ENCODE measurements around the gene CHMP2A.

Gene CHMP2A

DNA sequence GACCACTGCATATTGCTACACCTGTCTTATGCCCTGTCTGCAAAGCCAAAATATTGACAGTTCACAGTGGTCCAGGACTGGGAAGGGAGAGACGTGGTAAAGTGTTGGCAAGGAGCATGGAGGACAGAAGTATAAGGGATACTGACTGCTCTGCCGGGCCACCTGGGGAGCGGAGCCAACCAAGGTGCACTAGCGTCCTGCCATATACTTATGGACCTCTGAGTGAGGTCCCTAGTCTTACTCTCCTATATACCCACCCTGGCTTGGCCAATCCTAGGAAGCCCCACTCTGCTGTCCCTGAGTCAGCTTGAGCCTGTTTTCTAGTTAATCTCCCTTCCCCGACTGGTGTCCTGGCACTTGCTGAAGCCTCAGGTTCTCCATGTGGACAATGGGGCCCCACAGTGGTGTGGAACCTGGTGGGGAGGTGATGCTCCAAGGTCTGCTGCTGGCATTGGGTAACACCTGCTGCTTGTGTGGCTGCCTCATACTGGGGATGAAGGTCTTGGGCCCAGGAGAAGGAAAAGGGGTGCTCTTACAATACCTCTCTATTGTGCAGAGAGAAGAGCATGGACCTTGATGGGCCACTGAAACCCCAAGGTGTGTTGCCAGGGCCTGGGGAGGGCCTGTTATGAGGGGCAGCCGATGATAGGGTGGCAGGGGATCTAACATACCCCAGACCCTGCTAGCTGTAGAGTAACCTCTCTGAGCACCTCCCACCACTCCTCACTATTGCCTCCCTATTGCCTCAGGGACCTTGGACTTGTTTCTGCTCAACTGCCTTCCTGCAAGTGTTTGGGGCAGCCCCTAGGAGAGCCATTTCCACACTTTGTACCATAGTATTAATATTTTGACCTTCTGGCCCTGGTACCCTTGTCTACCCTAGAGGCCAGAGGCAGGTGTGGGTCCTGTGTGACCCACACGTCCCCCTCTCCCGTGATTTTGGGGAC is 17.8 kb downstream of the CHMP2A start:
- no peak for DNase-seq

DNA sequence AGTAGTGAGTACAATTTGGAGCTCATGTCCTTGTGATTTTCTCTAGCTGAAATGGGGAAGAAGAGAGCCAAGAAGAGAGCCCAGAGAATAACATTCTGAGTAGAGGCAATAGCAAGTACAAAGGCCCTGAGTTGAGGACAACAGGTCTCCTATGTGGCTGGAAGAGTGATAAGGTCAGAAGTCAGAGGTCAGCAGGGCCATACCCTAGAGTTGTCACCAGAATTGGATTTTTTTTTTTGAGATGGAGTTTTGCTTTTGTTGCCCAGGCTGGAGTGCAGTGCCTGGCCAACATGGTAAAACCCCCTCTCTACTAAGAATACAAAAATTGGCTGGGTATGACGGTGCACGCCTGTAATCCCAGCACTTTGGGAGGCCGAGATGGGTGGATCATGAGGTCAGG is 19.0 kb downstream of the CHMP2A start:
- DNase-seq, result no peak

DNA sequence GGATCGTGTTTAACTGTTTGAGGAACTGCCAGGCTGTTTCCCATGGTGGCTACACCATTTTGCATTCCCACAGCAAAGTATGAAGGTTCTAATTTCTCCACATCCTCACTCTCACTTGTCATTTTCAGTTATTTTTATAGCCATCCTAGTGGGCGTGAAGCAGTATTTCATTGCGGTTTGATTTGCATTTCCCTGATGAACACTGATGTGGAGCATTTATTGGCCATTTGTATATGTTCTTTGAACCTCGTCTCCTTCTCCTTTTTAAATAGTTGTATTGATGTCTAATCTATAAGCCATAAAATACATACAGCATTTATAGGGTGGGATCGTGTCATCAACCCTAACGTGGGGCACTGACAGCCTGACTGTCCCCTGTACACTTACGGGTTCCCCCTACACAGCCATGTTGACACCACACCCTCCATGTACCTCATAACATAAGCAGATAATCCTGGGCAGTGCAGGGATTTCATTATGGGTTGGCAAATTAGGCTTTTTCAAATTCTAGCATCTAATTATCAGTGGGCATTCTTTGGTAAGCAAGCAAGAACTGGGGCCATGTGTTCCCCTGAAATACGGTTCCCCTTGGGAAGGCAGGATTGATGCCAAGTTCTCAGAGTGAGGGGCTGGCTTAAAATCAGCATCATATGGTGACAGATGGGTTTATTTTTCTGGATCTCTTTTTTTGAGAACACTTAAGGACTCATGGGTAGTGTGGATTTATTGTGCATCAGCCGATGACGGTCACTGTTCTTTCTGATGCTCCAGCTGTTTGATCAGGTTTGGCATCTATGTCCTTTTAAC is 23.7 kb downstream of the CHMP2A start:
- DNase-seq, result no peak

DNA sequence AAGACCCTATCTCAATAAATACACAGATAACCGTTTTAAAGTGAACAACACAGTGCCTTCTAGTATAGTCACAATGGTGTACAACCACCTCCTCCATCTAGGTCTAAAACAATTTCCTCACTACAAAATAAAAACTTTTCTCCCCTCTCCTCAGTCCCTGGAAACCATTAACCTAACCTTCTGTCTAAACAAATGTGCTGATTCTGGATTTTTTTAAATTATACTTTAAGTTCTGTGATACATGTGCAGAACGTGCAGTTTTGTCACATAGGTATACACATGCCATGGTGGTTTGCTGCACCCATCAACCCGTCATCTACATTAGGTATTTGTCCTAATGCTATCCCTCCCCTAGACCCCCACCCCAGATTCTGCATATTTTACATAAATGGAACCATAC is 25.5 kb downstream of the CHMP2A start:
- no peak for DNase-seq

DNA sequence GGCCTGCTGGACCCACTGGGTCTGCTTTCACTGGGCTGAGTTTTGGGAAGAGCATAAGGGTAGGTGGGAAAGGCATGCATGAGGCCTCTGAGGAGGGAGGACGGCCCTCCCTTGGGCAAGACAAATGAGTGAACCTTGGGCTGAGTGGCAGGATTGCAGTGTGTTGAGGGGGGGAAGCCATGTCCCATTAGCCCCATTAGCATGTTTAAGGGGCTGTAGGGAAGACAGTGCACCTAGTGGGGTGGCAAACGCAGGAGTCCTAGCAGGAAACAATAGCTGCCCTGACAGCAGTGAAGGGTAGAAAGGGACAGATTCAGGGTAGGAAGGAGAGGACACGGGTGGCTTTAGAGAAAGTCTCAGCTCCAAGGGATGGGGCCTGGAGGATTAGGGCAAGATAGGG is 32.2 kb downstream of the CHMP2A start:
- no peak for DNase-seq

- DNase-seq, result no peak
Measured at GRCh38 chr19:58521651-58522050, 33.3 kb downstream of the CHMP2A start.

DNA sequence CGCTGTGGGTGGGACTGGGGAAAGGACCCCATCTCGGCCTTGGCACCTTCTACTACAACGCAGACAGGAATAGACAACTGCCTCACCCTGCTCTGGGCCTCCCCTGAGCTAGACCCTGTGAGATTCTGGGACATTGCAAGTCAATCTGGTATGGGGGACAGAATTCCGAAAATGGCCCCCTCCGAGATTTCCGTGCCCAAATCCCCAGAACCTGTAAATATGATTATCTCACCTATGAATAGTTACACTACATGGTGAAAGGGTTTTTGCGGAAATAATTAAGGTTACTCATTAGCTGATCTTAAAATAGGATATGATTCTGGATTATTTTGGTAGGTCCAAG is 34.7 kb downstream of the CHMP2A start:
- DNase-seq, result no peak

DNA sequence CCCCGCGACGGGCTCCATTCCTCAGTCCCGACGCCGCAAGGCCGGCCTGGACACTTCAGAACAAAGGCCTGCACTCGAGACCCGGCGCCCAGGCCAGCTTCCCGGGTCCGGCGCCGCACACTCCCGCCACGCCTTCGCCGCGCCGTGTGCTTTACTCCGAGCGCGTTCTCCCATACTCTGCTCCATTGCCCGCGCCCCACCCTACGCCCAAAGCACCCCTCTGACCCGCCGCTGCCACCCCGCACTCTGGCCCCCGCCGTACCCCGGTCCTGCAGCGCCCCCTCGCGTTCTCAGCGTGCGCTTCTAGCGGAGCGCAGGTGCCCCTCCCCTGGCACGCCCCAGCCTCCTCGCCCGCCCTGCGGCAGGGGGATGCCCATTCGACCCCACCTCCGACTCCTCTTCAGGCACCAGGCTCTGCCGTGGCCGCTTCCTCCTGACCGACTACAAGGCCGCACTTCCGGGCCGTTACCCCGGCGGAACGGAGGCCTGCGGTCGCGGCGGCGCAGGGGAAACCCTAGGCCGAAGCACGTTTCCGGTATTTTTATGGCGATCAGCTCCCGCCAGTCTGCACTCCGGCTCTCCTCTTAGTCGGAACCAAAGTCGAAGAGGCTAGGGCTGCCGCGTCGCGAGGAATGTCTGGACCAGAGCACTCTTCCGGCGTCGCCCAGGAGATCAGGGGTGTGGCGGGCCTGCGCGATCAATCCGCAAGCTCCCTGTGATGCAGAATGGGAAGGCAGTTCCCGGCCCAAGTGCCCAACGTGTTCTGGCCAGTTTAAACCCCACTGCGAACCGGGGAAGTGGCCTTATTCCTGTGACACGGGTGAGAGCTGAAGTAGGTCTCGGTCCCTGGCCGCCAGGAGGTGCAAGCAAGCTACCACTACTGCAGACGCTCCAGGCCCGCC is 35.3 kb downstream of the CHMP2A start, which contains the start of gene ZBTB45:
ZBTB45 (minus strand) TSS at position 456 of the 902 bp plus-strand sequence. CDS start 2,137 bp downstream, outside the sequence.
- peak; percentile 90 for DNase-seq

DNA sequence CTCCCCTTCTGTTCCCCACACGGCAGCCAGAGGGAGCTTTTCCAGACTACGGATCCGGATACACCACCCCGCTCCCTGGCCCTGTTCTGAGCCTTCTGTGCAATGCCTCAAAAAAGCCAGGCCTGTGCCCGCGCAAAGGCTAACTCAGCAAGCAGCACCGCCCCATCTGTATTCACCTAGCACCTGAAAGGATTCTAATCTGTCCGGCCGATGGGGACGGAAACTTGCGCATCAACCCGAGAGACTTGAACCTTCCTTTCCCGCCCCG is 35.9 kb downstream of the CHMP2A start:
- peak; percentile 35 for DNase-seq

- DNase-seq, result no peak
Measured at GRCh38 chr19:58518256-58519086, 36.4 kb downstream of the CHMP2A start.

- no peak for DNase-seq
Measured at GRCh38 chr19:58516964-58517833, 37.7 kb downstream of the CHMP2A start.

DNA sequence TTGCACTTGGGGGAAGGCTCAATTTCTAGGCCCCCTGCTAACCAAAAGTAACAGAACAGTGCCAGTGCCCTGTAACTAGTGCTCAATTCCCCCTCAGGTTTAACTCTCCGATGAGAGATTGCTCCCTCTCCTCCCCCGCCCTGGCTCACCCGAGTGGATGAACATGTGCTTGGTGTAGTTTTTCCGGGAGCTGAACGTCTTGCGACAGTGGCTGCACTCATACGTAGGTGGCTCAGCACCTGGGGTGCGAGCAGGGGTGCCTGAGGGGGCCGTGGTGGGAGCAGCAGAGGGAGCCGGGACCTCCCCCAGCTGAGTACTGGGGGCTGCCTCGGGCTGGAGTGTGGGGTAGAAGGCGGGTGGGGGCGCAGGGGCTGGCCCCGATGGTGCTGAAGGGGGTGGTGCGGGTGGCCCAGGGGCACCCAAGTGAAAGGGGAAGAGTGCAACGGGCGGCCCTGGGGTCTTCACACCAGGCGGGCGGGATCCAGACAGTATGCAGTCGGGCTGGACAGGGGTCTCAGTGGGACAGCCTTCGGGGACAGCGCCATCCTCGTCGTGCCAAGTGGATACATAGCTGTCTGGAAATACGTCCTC is 38.6 kb downstream of the CHMP2A start:
- no peak for DNase-seq

DNA sequence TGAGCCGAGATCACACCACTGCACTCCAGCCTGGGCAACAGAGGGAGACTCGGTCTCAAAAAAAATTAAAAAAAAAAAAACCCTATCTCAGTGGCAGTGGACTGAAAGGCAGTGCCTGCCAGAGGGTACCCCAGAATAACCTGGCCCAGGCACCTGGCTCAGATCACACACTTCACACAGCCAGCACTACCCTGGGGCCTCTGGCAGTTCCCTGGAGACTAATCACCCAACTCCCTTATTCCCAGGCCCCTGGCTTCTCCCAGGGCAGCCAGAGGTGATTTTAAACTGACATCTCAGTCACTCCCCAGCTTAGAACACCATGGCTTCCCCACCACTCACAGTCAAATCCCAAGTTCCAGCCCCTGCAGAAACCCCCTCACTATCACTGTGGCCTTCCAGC is 39.6 kb downstream of the CHMP2A start:
- DNase-seq, result no peak

- no peak for DNase-seq
Measured at GRCh38 chr19:58514564-58515022, 40.3 kb downstream of the CHMP2A start.

- DNase-seq, result peak; percentile 89
Measured at GRCh38 chr19:58513694-58514563, 41.0 kb downstream of the CHMP2A start.

DNA sequence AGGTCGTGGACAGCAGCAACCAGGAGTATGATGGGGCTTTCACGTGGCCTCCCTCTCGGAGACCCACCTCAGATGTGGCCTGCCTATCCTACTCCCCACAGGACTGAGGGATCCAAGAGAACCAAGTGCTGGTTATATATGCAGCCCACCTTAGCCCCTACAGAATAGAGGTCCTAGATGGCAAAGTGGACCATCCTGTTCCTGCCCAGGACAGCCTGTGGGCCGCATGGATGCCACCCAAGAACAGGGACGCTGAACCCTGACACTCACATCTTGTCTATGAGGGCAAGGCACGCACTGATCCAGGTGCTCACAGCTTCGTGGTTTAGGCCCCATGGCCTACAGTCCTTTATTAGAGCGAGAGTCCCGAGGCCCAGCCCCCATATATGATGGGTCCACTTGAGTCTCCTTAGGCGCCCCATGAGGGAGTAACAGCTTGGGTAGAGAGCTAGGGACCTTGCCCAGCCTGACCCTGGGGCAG is 41.7 kb downstream of the CHMP2A start:
- no peak for DNase-seq

- DNase-seq, result no peak
Measured at GRCh38 chr19:58511353-58512208, 43.3 kb downstream of the CHMP2A start, which contains the start of gene SLC27A5. TSS of gene SLC27A5 (minus strand) at chr19:58511992. CDS start at chr19:58511955, 37 bp downstream.
